B cell (primary cell): ENCODE measurements around the gene PLAU. TPM values are rescaled to one million over a fixed set of nuclear protein-coding genes. Genes with fewer than 3 reads are reported as not detected.

ENCODE experiments used
- ATAC-seq: fragments of 200-7000 bp; cut with Tn5 transposase; one replicate; pipeline ENCODE4 v1.10.0; 2021; ENCODE audit warnings: low read depth, mild to moderate bottlenecking, moderate number of reproducible peaks, moderate library complexity
- CTCF ChIA-PET: fragments of 350-600 bp; sonication (Branson Sonifier 250); formaldehyde crosslinking; loops from one replicate; lab custom pipeline; 2021; ENCODE audit warnings: antibody characterized with exemption, inconsistent platforms; lab: Charles Lee
- POLR2A ChIA-PET: fragments of 350-600 bp; sonication (Branson Sonifier 250); formaldehyde crosslinking; loops from one replicate; lab custom pipeline; 2021; ENCODE audit warnings: antibody characterized with exemption; lab: Charles Lee
- DNase-seq: peaks from one replicate; pipeline ENCODE4 v3.0.0; 2013
- H2AFZ ChIP-seq: 2 replicates; pipeline ENCODE4 v1.6.1; 2012; ENCODE audit warnings: mild to moderate bottlenecking, low read depth, low read length; ENCODE audit not compliant: insufficient read depth, poor library complexity, severe bottlenecking
- H3K27ac ChIP-seq, 2 donors: 1 replicate in 1 of 2; 2 replicates in 1 of 2; pipeline ENCODE4 v1.5.1; 2012 to 2013; ENCODE audit warnings: low read length in 2 of 2, mild to moderate bottlenecking in 2 of 2, moderate library complexity in 1 of 2
- H3K27me3 ChIP-seq, 4 experiments: fragments of 200-600 bp in 1 of 4; sonication (generic) in 1 of 4; replicated peaks in 1 of 4; 1 replicate in 2 of 4; 2 replicates in 2 of 4; pipeline versions ENCODE4 v1.6.1 to v1.7.0; 2013 to 2016; ENCODE audit warnings: low read length in 3 of 4, mild to moderate bottlenecking in 2 of 4, mixed read lengths in 1 of 4, moderate library complexity in 1 of 4; ENCODE audit not compliant: insufficient read depth in 4 of 4, control insufficient read depth in 3 of 4; ENCODE audit errors: control extremely low read depth in 1 of 4
- H3K36me3 ChIP-seq, 2 experiments: replicated peaks in 1 of 2; 1 replicate in 1 of 2; 2 replicates in 1 of 2; pipeline versions ENCODE4 v1.6.1 to v1.7.1; 2013; ENCODE audit warnings: low read length in 1 of 2; ENCODE audit not compliant: insufficient read depth in 2 of 2, control insufficient read depth in 1 of 2; ENCODE audit errors: control extremely low read depth in 1 of 2, extremely low read depth in 1 of 2
- H3K4me1 ChIP-seq, 2 donors: fragments of 200-600 bp in 1 of 2; sonication (generic) in 1 of 2; 1 replicate in 1 of 2; 2 replicates in 1 of 2; pipeline versions ENCODE4 v1.5.1 to v1.6.1; 2013 to 2017; ENCODE audit warnings: low read length in 2 of 2; ENCODE audit not compliant: control insufficient read depth in 2 of 2, insufficient read depth in 2 of 2
- H3K4me2 ChIP-seq: replicated peaks from 2 replicates; pipeline ENCODE3; 2012; ENCODE audit warnings: mild to moderate bottlenecking, low read depth, low read length; ENCODE audit not compliant: poor library complexity, severe bottlenecking
- H3K4me3 ChIP-seq, 5 experiments: fragments of 200-600 bp in 1 of 5; sonication (generic) in 1 of 5; 1 replicate in 3 of 5; 2 replicates in 2 of 5; pipeline versions ENCODE4 v1.5.1 to v1.7.0; 2011 to 2016; ENCODE audit warnings: low read length in 4 of 5, mild to moderate bottlenecking in 4 of 5, low read depth in 2 of 5, control low read depth in 1 of 5, moderate library complexity in 1 of 5; ENCODE audit not compliant: insufficient read depth in 1 of 5; ENCODE audit errors: control extremely low read depth in 1 of 5, extremely low read depth in 1 of 5
- H3K79me2 ChIP-seq: fragments of 200-600 bp; sonication (generic); one replicate; pipeline ENCODE4 v1.6.0; 2016; ENCODE audit warnings: low read length; ENCODE audit not compliant: control insufficient read depth, insufficient read depth
- H3K9ac ChIP-seq: fragments of 200-600 bp; sonication (generic); 2 replicates; pipeline ENCODE4 v1.6.1; 2017; ENCODE audit warnings: mild to moderate bottlenecking, low read length, moderate library complexity
- H3K9me3 ChIP-seq, 3 donors: one replicate each; pipeline versions ENCODE4 v1.6.1 to v1.7.1; 2013; ENCODE audit warnings: low read length in 2 of 3; ENCODE audit not compliant: control insufficient read depth in 2 of 3, insufficient read depth in 1 of 3; ENCODE audit errors: control extremely low read depth in 1 of 3
- H4K20me1 ChIP-seq: 2 replicates; pipeline ENCODE4 v1.6.0; 2012; ENCODE audit warnings: mild to moderate bottlenecking, low read length; ENCODE audit not compliant: insufficient read depth, control insufficient read depth, poor library complexity, severe bottlenecking
- H3K27ac Mint-ChIP-seq: one replicate; pipeline ENCODE4 v1.8.0; 2021; ENCODE audit warnings: mixed read lengths
- H3K27me3 Mint-ChIP-seq: one replicate; pipeline ENCODE4 v1.8.0; 2021; ENCODE audit warnings: mixed read lengths
- H3K4me1 Mint-ChIP-seq: one replicate; pipeline ENCODE4 v1.8.0; 2021; ENCODE audit warnings: mixed read lengths
- H3K4me3 Mint-ChIP-seq: one replicate; pipeline ENCODE4 v1.8.0; 2021; ENCODE audit warnings: mixed read lengths
- H3K9me3 Mint-ChIP-seq: one replicate; pipeline ENCODE4 v1.8.0; 2022; ENCODE audit warnings: mixed read lengths; ENCODE audit not compliant: insufficient read depth
- CTCF ChIP-seq: fragments of 200-600 bp; IDR thresholded peaks from one replicate; pipeline ENCODE4 v1.8.0; 2022; ENCODE audit warnings: antibody characterized with exemption, mild to moderate bottlenecking
- EZH2 ChIP-seq: IDR thresholded peaks from 2 replicates; pipeline ENCODE4 v1.6.1; 2012; ENCODE audit warnings: borderline replicate concordance, low read depth, mild to moderate bottlenecking, moderate library complexity, low read length; ENCODE audit not compliant: insufficient read depth, poor library complexity, severe bottlenecking
- WGBS: methylation state at CpG from one replicate; pipeline ENCODE4 v1.1.5; 2013; ENCODE audit warnings: missing lambda C conversion rate; ENCODE audit not compliant: insufficient coverage; 5-methylcytosine and 5-hydroxymethylcytosine counted together
- intact Hi-C: fragments of 100-400 bp; cut with micrococcal nuclease; formaldehyde crosslinking; loops from one replicate; pipeline ENCODE4 v1.10.0; 2022
- polyA minus RNA-seq: library from RNA; depleted of rRNA, polyadenylated mRNA; stranded (reverse); fragments of >200 nt; gene quantifications from 2 replicates; pipeline ENCODE4 v1.2.3, GENCODE V29; 2012
- polyA plus RNA-seq: library from polyadenylated mRNA; depleted of rRNA; stranded (reverse); fragments of >200 nt; gene quantifications from 2 replicates; pipeline ENCODE4 v1.2.3, GENCODE V29; 2012
- total RNA-seq, 2 donors: library from RNA; stranded (reverse); fragments of 120-200 nt in 1 of 2; gene quantifications; 1 replicate in 1 of 2; 2 replicates in 1 of 2; pipeline versions ENCODE4 v1.2.3 to v1.2.4, GENCODE V29; 2013 to 2022

Gene PLAU
- total RNA-seq (not detected in 2 replicates), polyA plus RNA-seq (0.04 and 0.52 TPM in 2 replicates), polyA minus RNA-seq (0.71 TPM in 1 of 2 replicates, not detected in the other)
- total RNA-seq (2013): 0.96 TPM

- Histone ChIP-seq H3K9me3 (no peaks in the 10 kb centered on the region), H3K36me3 (no peaks in the 10 kb centered on the region), H3K4me2 (peak within 1 kb of the TSS; percentile 86), H3K79me2 (no peaks in the 10 kb centered on the region), H3K4me3 (peak within 1 kb of the TSS; percentile 9 to 63 (median 52)), H3K9ac (peak within 1 kb of the TSS; percentile 64), H4K20me1 (no peaks in the 10 kb centered on the region), H3K4me1 (peaks cover 23 to 35% of the 10 kb centered on the region in 2 donors), H3K27ac (no peak within 1 kb of the TSS), H2AFZ (peak within 1 kb of the TSS; percentile 74), H3K27me3 (peaks cover 0 to 43% (median 16%) of the 10 kb centered on the region in 4 experiments)
- no peak for TF ChIP-seq CTCF
- TF ChIP-seq EZH2: no peak
- POLR2A ChIA-PET: interaction anchor here (0.6 kb wide), 2 partner anchors 58 to 209 kb away, joined by 3 to 6 read pairs; no protein-coding TSS in a partner anchor
- peak; percentile 62 for ATAC-seq
- under 1% methylated on average over 73 of the region's 74 CpGs for WGBS
- peak within 1 kb of the TSS; percentile 59 for H3K27ac Mint-ChIP-seq
- H3K9me3 Mint-ChIP-seq: no peaks in the 10 kb centered on the region
- H3K4me1 Mint-ChIP-seq: peaks cover 34% of the 10 kb centered on the region
- intact Hi-C loops: no loop called here
- peak within 1 kb of the TSS; percentile 97 for H3K4me3 Mint-ChIP-seq
- DNase-seq: peak; percentile 59
- CTCF ChIA-PET: interaction anchor here (0.9 to 2.5 kb wide), 3 partner anchors 25 to 117 kb away, joined by 3 to 11 read pairs (median 5); no protein-coding TSS in a partner anchor
- peaks cover 27% of the 10 kb centered on the region for H3K27me3 Mint-ChIP-seq
Observed at GRCh38 chr10:73910764-73911552, at the start of gene PLAU. Gene PLAU, plus strand, starts transcription at chr10:73911132. Its CDS starts 424 bp downstream, at chr10:73911556.

GRCh38 chr10:73862011-73862410, 48.9 kb upstream of the PLAU start:
- 89% methylated on average over 4 of the region's 8 CpGs for WGBS
- no peaks in the 10 kb centered on the region for H3K27me3 Mint-ChIP-seq
- no peak for TF ChIP-seq CTCF
- TF ChIP-seq EZH2: no peak
- H3K27ac Mint-ChIP-seq: peak overlapping the region; percentile 56
- H2AFZ ChIP-seq: no peak overlapping the region
- H3K27ac ChIP-seq: no peak overlapping the region
- no peak overlapping the region for H3K4me3 Mint-ChIP-seq
- H3K4me3 ChIP-seq: no peak overlapping the region
- ATAC-seq (no peak), DNase-seq (no peak)
- H3K9me3 Mint-ChIP-seq: no peaks in the 10 kb centered on the region
- peaks cover 25% of the 10 kb centered on the region for H4K20me1 ChIP-seq
- H3K79me2 ChIP-seq: peaks cover 72% of the 10 kb centered on the region
- H3K4me1 Mint-ChIP-seq: peaks cover 44% of the 10 kb centered on the region
- POLR2A ChIA-PET: no interaction called here
- no peaks in the 10 kb centered on the region for H3K27me3 ChIP-seq
- no peaks in the 10 kb centered on the region for H3K9me3 ChIP-seq
- H3K4me2 ChIP-seq: no peak overlapping the region
- no peak overlapping the region for H3K9ac ChIP-seq
- peaks cover 31 to 41% of the 10 kb centered on the region in 2 donors for H3K4me1 ChIP-seq
- intact Hi-C loops: no loop called here
- CTCF ChIA-PET: interaction anchor here (1.0 to 9.4 kb wide), 5 partner anchors 10 to 80 kb away, joined by 3 to 102 read pairs (median 4); partner anchors contain the start of gene CHCHD1
- H3K36me3 ChIP-seq: peaks cover 2 to 48% of the 10 kb centered on the region in 2 experiments
